GM10266 (cell line): ENCODE measurements around the gene GRID2.

Source experiments
- DNase-seq: peaks from one replicate; pipeline ENCODE4 v3.0.0; 2012; ENCODE audit errors: extremely low spot score
- CTCF ChIP-seq: IDR thresholded peaks from 2 replicates; pipeline ENCODE4 v1.5.1; 2012; ENCODE audit warnings: mild to moderate bottlenecking, low read depth; ENCODE audit not compliant: control insufficient read depth, insufficient read depth; ENCODE audit errors: missing control alignments

GRID2 gene

DNA sequence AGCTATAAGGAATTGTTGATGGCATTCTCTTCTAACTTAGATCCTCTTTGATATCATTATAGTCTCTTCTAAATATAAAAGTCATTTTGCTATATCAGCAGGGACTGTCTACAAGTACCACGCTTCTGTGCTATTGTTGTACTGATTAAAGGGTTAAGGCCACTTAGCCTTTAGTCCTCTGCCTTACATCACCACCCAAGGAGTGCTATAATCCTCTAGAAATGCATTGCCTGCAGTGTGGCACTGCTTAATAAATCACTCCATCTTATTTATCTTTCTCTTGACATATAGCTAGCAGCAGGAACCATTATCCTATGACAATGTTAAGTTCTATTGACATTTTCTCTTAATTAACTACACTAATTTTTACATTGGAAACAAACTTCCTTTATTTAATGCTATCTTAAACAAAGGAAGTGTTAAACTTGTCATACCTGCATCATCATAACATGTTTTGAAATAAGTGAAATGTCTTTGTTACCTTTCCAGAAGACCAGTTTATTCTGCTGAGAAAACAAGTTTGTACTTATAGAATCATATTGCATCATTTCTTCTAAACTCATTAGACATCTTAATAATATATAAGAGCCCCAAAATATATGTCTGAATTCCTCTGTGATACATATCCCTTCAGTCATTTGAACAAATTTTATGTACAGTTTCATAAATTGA lies 1163.9 kb downstream of the GRID2 start:
- DNase-seq, result no peak
- TF ChIP-seq CTCF, result no peak

- no peak for TF ChIP-seq CTCF
Measured at GRCh38 chr4:93469560-93469959, 1165.8 kb downstream of the GRID2 start.

DNA sequence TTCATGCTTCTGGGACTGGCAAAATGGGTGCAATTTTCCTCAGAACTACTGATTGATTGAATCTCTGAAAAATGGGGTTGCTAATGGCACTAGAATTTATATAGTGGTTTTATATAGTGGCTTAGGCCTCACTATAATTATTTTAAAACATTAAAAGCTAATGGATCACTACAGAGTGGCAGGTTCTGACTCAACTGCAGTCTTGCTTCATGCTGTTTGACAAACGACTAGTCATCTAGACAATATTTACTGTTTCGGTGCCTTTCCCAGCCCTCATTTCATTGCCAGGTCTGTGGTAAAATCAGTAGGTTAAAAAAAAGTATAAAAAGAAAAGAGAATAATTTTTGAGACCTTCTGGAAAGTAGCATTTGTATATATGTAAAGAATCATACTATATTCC lies 1172.0 kb downstream of the GRID2 start:
- TF ChIP-seq CTCF, result no peak
- no peak for DNase-seq

More at GRCh38 chr4:93469560-93469959, 1165.8 kb downstream of the GRID2 start:
- DNase-seq, result no peak

DNA sequence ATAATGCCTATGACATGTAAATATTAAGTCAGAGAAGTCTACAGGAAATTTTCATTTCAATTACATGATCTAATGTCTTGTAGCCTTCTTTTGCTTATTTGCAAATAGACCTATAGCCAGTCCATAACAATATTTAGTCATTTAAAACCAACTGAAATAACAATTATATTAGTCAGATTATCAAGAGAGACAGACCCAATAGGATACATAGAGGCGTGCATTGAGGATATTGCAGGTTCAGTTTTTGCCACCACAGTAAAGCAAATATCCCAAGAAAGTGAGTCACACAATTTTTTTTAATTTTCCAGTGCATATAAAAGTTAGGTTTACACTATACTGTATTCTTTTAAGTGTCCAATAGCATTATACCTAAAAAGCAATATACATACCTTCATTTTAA lies 1175.0 kb downstream of the GRID2 start:
- no peak for TF ChIP-seq CTCF
- DNase-seq, result no peak

DNA sequence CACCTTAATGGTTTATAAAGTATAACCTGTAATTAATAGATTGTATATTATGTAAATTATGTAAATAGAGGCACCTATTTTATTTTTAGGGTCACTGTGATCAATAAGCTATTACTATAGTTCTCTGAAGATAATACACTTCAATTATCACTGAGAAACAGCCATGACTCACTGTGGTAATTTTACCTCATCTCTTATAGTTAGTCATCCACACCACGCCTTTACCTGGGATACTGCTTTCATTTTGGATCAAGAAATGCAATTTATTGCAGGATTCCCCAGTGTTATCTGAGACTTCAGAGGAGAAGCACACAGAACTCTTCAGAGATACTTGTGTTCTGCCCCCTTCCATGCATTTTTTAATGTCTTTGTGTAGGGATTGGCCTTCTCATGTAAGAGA lies 1176.7 kb downstream of the GRID2 start:
- DNase-seq, result no peak
- TF ChIP-seq CTCF, result no peak

GRCh38 chr4:93495346-93495745 lies 1191.6 kb downstream of the GRID2 start:
- TF ChIP-seq CTCF, result no peak
- DNase-seq, result no peak

DNA sequence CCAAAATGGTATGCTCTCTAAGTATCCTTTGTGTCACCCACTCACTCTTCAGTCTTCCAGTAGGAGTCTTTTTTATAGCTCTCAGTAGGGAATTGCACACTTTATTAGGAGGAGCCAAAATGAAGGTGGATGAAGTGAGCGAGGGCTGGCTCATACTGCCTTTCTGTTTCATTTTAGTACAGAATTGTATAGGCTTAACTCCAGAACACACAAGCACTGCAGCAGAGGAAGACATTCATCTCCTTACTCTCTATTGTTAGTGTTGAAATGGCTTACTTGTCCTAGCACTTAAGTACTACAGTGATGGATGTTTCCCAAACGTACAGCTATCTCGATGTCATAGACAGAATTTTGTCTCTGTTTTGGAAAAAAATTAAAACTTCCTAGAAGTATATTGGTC lies 1197.5 kb downstream of the GRID2 start:
- no peak for TF ChIP-seq CTCF

More for the DNA sequence above, 1197.5 kb downstream of the GRID2 start:
- DNase-seq, result no peak
